Panc1 (cell line): ENCODE results near the gene S100A7. TPM values are rescaled to one million over a fixed set of nuclear protein-coding genes. Genes with fewer than 3 reads are reported as not detected.
A peak's percentile ranks its signal among the peaks of the same experiment; 100 is the strongest.

Experiments used
- ATAC-seq: fragments of 200-7000 bp; cut with Tn5 transposase; 2 replicates; pipeline ENCODE4 v1.9.1; 2020; ENCODE audit warnings: mild to moderate bottlenecking, moderate library complexity
- BruUV-seq: library from RNA; stranded (reverse); fragments of 400-500 nt; replicated peaks from 2 replicates; lab custom pipeline; 2021; lab: Mats Ljungman, UMichigan
- CTCF ChIA-PET: fragments of 300-600 bp; sonication (Branson Sonifier 250); formaldehyde crosslinking; loops from one replicate; lab custom pipeline; 2022; ENCODE audit warnings: antibody characterized with exemption; lab: Charles Lee
- POLR2A ChIA-PET: fragments of 300-600 bp; sonication (Branson Sonifier 250); formaldehyde crosslinking; loops from one replicate; lab custom pipeline; 2022; ENCODE audit warnings: antibody characterized with exemption; lab: Charles Lee
- DNase-seq: peaks from one replicate; pipeline ENCODE4 v3.0.0-alpha.2; 2010; ENCODE audit warnings: low read depth, low spot score
- H3K27ac ChIP-seq: 2 replicates; pipeline ENCODE4 v1.5.1; 2011; ENCODE audit warnings: mild to moderate bottlenecking, low read length, inconsistent platforms
- H3K27me3 ChIP-seq: fragments of 200-500 bp; sonication (Bioruptor generic); 2 replicates; pipeline ENCODE4 v1.6.0; 2014; ENCODE audit warnings: low read length, inconsistent platforms; ENCODE audit not compliant: control insufficient read depth, insufficient read depth
- H3K36me3 ChIP-seq: fragments of 200-500 bp; sonication (Bioruptor generic); 2 replicates; pipeline ENCODE4 v1.5.1; 2014; ENCODE audit warnings: inconsistent platforms, mild to moderate bottlenecking, low read length, moderate library complexity; ENCODE audit not compliant: control insufficient read depth, insufficient read depth
- H3K4me1 ChIP-seq: 2 replicates; pipeline ENCODE4 v1.5.1; 2011; ENCODE audit warnings: inconsistent platforms, mild to moderate bottlenecking, low read length, moderate library complexity; ENCODE audit not compliant: control insufficient read depth, insufficient read depth
- H3K4me3 ChIP-seq, 2 experiments: 2 replicates each; pipeline ENCODE4 v1.5.1; 2011 to 2012; ENCODE audit warnings: low read depth in 2 of 2, low read length in 2 of 2, mild to moderate bottlenecking in 2 of 2, inconsistent platforms in 1 of 2, moderate library complexity in 1 of 2
- H3K9me3 ChIP-seq: fragments of 200-500 bp; sonication (Bioruptor generic); 2 replicates; pipeline ENCODE4 v1.5.1; 2014; ENCODE audit warnings: low read depth, mild to moderate bottlenecking, inconsistent platforms, low read length, moderate library complexity; ENCODE audit not compliant: control insufficient read depth, insufficient read depth
- POLR2AphosphoS5 ChIP-seq: IDR thresholded peaks from 2 replicates; pipeline ENCODE4 v1.6.1; 2012; ENCODE audit warnings: mild to moderate bottlenecking, low read depth, low read length, moderate library complexity
- SIN3A ChIP-seq: IDR thresholded peaks from 2 replicates; pipeline ENCODE4 v1.6.1; 2012; ENCODE audit warnings: low read depth, mild to moderate bottlenecking, low read length, moderate library complexity, borderline replicate concordance; ENCODE audit not compliant: insufficient read depth
- TCF7L2 ChIP-seq: IDR thresholded peaks from 2 replicates; pipeline ENCODE4 v1.6.1; 2011; ENCODE audit warnings: mild to moderate bottlenecking, low read depth, low read length, inconsistent platforms
- in situ Hi-C: cut with HindIII; loops from 2 replicates; pipeline ENCODE4 v1.10.0; 2016; ENCODE audit warnings: low sequenced_read_pairs, low pct_unique_long_range_greater_than_20kb
- intact Hi-C: fragments of 100-400 bp; cut with micrococcal nuclease; formaldehyde crosslinking; loops from one replicate; pipeline ENCODE4 v1.10.0; 2022; ENCODE audit not compliant: unreplicated experiment
- total RNA-seq: library from RNA; stranded (reverse); gene quantifications from one replicate; pipeline ENCODE4 v1.2.1, GENCODE V29; 2021; ENCODE audit not compliant: unreplicated experiment
- TF ChIP-seq, protein P1 (sequence below): fragments of 450-650 bp; IDR thresholded peaks from 2 replicates; pipeline ENCODE4 v1.5.1; 2017; ENCODE audit warnings: mild to moderate bottlenecking
- TF ChIP-seq, protein P2 (sequence below), 2 experiments: IDR thresholded peaks; 2 replicates each; pipeline ENCODE4 v1.6.1; 2011 to 2012; ENCODE audit warnings: low read depth in 2 of 2, control low read depth in 1 of 2, low read length in 1 of 2, mild to moderate bottlenecking in 1 of 2, moderate library complexity in 1 of 2; ENCODE audit not compliant: insufficient read depth in 1 of 2

S100A7 gene
- total RNA-seq, 1 experiment from 2014 or later = not detected

DNA sequence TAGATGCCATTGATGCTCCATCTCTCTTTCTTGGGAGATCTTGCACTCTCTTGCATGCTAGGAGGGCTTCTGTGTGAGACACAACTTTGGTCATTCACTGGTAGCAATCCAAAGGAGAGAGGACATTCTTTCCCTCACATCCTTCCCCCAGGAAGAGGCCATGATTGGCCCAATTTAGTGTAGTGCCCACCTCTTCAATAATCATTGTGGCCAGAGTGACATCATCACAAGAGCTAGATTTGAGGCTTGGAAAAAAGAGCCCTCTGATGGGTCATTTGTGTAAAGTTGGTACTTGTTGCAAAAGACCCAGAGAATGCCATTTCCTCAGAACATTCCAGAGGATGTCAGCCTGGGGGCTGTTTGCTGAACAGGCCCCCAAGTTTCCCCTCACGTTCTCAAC lies 45.1 kb upstream of the S100A7 start:
- TF ChIP-seq POLR2AphosphoS5 = no peak
- DNase-seq (no peak), ATAC-seq (no peak)
- ChIA-PET POLR2A (no interaction called here), CTCF (no interaction called here)
- H3K27me3 ChIP-seq = no peaks in the 10 kb centered on the region
- no peak overlapping the region for H3K4me3 ChIP-seq
- intact Hi-C loops (loop anchor here (5.0 kb wide), 1 partner anchor 157 kb away; no protein-coding TSS in a partner anchor), in situ Hi-C loops (no loop called here)
- peaks cover 23% of the 10 kb centered on the region for H3K4me1 ChIP-seq
- no peaks in the 10 kb centered on the region for H3K9me3 ChIP-seq
- BruUV-seq = no TSS peak
- H3K36me3 ChIP-seq = no peaks in the 10 kb centered on the region
- H3K27ac ChIP-seq = peak overlapping the region; percentile 71

DNA sequence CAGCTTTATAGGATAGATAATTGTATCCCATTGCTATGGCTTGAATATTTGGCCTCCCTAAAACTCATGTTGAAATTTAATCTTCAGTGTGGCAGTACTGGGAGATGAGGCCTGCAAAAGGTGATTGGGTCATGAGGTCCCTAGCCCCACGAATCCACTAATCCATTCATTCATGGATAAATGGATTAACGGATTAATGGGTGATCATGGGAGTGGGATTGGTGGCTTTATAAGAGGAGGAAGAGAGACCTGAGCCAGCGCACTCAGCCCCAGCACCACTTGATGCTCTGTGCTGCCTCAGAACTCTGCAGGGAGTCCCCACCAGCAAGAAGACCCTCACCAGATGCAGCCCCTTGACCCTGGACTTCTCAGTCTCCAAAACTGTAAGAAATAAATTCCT lies 43.3 kb upstream of the S100A7 start:
- in situ Hi-C loops (no loop called here), intact Hi-C loops (no loop called here)
- Histone ChIP-seq H3K27me3 (no peaks in the 10 kb centered on the region), H3K4me1 (peaks cover 21% of the 10 kb centered on the region), H3K27ac (no peak overlapping the region; the same call in 1 of the 2 replicates), H3K36me3 (no peaks in the 10 kb centered on the region), H3K9me3 (no peaks in the 10 kb centered on the region), H3K4me3 (no peak overlapping the region)
- ATAC-seq = no peak
- POLR2A ChIA-PET = no interaction called here
- CTCF ChIA-PET = no interaction called here
- BruUV-seq = no TSS peak
- TF ChIP-seq, protein P1, sequence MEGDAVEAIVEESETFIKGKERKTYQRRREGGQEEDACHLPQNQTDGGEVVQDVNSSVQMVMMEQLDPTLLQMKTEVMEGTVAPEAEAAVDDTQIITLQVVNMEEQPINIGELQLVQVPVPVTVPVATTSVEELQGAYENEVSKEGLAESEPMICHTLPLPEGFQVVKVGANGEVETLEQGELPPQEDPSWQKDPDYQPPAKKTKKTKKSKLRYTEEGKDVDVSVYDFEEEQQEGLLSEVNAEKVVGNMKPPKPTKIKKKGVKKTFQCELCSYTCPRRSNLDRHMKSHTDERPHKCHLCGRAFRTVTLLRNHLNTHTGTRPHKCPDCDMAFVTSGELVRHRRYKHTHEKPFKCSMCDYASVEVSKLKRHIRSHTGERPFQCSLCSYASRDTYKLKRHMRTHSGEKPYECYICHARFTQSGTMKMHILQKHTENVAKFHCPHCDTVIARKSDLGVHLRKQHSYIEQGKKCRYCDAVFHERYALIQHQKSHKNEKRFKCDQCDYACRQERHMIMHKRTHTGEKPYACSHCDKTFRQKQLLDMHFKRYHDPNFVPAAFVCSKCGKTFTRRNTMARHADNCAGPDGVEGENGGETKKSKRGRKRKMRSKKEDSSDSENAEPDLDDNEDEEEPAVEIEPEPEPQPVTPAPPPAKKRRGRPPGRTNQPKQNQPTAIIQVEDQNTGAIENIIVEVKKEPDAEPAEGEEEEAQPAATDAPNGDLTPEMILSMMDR = no peak
- DNase-seq = no peak

DNA sequence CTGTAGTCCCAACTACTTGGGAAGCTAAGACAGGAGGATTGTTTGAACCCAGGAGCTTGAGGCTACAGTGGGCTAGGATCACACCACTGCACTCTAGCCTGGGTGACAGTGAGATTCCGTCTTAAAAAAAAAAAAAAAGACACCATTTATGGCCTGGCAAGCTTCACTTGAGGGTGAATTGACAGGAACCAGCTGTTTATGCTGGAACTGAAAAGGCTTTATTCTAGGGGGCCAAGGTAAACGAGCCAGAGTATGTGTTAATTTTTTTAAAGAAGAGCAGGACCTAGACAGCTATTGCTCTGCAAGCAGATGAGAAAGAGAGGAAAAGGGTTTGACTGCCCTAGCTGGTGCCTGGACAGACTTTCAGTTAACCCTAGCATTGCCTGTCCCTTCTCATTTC lies 38.3 kb upstream of the S100A7 start:
- Histone ChIP-seq H3K27ac (no peak overlapping the region), H3K9me3 (no peaks in the 10 kb centered on the region), H3K27me3 (no peaks in the 10 kb centered on the region), H3K36me3 (no peaks in the 10 kb centered on the region), H3K4me3 (no peak overlapping the region), H3K4me1 (peaks cover 4% of the 10 kb centered on the region; the same call in 1 of the 2 replicates)
- ChIA-PET POLR2A (interaction anchor here (0.5 kb wide), 1 partner anchor 72 kb away, joined by 10 read pairs; no protein-coding TSS in a partner anchor), CTCF (no interaction called here)
- DNase-seq (no peak), ATAC-seq (no peak)
- in situ Hi-C loops (loop anchor here (10.0 kb wide), 1 partner anchor 144 kb away; the partner anchor contains the start of gene S100A9), intact Hi-C loops (loop anchor here (10.0 kb wide), 1 partner anchor 94 kb away; no protein-coding TSS in a partner anchor)
- BruUV-seq = no TSS peak
- TF ChIP-seq TCF7L2 = no peak
- TF ChIP-seq, protein P1 = no peak
- TF ChIP-seq POLR2AphosphoS5 = no peak
- no peak for TF ChIP-seq SIN3A
- TF ChIP-seq, protein P2, sequence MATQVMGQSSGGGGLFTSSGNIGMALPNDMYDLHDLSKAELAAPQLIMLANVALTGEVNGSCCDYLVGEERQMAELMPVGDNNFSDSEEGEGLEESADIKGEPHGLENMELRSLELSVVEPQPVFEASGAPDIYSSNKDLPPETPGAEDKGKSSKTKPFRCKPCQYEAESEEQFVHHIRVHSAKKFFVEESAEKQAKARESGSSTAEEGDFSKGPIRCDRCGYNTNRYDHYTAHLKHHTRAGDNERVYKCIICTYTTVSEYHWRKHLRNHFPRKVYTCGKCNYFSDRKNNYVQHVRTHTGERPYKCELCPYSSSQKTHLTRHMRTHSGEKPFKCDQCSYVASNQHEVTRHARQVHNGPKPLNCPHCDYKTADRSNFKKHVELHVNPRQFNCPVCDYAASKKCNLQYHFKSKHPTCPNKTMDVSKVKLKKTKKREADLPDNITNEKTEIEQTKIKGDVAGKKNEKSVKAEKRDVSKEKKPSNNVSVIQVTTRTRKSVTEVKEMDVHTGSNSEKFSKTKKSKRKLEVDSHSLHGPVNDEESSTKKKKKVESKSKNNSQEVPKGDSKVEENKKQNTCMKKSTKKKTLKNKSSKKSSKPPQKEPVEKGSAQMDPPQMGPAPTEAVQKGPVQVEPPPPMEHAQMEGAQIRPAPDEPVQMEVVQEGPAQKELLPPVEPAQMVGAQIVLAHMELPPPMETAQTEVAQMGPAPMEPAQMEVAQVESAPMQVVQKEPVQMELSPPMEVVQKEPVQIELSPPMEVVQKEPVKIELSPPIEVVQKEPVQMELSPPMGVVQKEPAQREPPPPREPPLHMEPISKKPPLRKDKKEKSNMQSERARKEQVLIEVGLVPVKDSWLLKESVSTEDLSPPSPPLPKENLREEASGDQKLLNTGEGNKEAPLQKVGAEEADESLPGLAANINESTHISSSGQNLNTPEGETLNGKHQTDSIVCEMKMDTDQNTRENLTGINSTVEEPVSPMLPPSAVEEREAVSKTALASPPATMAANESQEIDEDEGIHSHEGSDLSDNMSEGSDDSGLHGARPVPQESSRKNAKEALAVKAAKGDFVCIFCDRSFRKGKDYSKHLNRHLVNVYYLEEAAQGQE (IDR thresholded peaks at IDR 0.05; ENCODE audit: insufficient read depth in 1 of 2, low read depth in 2 of 2, low read length in 1 of 2) = no peak
